HG03378 (cell line): ENCODE measurements around the gene LTBP1.

Experiments used
- ATAC-seq: cut with Tn5 transposase; IDR thresholded peaks from one replicate; pipeline ENCODE4 v1.9.1; 2021; ENCODE audit warnings: mild to moderate bottlenecking, moderate library complexity; ENCODE audit not compliant: unreplicated experiment

Gene LTBP1

DNA sequence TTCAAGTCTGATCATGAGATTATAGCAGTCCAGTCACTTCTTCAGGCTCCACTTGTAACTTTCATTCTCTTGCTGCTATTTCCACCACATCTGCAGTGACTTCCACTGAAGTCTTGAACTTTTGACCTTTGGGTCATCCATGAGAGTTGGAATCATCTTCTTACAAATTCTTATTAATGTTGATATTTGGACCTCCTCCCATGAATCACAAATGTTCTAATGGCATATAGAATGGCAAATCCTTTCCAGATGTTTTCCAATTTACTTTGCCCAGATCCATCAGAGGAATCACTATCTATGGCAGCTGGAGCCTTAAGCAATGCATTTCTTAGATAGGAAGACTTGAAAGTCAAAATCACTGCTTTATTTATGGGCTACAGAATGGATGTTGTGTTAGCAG lies 159.4 kb downstream of the LTBP1 start:
- no peak for ATAC-seq

DNA sequence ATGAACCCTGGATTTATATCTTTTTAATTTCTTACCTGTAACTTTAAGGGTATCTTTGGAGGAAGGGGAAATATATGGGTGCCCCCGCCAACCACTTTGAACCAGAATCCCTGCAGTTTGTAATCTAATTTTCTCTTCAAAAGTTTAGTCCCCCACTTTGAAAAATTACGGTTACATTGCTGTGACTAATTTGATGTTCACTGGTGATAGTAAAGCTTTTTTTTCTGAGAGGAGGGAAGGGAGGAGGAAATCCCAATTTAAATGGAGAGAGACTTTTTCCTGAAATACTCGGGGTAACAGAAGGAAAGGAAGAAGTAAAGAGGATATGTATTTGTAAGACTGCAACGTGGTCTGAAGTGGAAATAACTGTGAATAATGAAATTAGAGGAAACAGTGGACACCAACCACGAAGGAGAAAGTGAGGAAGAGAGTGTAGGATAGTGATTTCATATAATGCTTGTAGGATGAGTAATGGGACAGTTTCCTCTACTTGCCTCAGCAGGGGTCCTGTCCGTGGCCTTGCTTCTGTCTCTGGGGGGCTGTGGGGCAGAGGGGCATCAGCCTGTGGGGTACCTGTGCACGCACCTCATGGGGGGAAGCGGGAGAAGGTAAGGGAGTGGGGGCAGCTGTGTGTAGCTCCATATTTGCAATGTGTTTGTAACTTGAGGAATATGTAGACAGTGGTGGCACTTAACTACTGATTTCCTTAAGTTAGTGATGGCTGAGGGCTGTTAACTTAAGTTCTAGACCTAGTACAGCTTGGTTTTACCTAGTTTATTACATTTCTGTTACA lies 161.1 kb downstream of the LTBP1 start:
- ATAC-seq = no peak

DNA sequence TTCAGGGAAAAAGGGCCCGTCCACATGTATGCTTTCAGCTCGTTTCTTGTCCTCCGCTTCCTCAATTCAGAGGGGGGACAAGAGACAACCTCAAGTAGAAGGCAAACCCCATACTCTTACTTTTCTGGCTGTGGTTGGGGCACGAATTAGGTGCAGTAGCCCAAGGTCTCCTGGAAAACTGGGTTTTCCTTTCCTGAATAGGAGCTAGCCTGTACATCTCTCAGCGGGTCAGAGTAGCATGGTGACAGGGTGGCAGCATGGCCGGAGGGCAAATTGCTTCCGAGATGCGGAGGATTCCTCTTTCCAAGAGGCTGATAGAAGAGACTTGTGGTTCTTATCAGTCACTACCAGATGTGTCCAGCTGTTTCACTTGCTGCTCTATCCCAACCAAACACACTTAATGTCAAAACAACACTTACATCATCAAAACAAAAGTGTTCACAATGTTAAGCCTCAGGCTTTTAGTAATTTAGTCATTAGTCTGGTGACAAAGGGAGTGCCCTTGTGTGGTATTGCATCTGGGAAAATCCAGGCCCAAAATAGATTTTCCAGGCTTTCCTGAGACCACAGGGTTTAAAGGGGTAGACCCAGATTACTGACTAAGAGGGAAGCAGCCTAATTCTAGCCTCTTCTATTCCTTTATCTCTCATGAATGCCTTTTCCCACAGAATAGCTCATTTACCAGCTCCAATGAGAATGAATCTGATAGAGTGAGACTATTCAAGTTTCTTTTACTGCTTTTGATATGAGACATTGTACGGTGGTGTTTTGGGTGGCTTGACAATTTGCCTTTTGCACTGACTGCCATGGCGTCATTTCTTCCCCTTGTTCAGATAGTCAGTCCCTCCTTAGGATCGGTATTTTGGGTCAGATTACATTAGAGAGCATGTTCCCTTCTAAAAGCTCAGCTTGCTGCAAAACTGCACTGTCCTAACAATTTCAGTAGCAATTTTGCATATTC lies 162.0 kb downstream of the LTBP1 start:
- no peak for ATAC-seq

DNA sequence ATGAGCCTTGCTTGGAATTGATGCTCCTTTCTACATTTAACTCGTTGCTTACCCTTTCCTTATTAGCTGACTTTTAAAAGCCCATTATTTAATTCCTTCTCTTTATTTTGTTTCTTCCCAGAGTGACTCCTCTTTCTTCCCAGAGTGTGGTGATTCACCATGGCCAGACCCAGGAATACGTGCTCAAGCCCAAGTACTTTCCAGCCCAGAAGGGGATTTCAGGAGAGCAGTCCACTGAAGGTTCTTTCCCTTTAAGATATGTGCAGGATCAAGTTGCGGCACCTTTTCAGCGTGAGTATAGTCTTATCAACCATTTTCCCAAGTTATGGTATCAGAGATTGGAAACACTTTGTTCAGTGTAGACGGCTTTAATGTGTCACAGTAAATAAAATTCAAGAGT lies 163.7 kb downstream of the LTBP1 start:
- no peak for ATAC-seq

DNA sequence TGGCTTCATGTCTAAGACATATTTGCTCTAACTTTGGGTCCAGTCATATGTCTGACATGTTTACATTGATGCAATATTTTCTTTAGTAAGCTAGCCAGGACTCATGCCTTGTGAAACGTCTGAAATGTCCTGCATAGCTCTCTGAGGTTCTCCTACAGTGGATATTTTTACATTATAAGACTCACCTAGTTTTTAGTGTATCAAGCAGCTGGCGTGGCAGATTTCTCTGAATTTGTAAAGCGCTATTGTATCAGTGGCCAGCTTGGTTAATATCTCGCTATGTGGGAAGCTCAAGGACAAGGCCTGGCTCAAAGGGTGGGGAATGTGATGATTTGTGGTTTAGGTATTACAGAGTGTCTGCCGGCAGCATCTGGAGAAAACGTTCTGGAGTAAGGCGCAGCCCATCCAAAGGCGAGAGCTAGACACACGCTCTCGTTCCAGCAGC lies 164.3 kb downstream of the LTBP1 start:
- no peak for ATAC-seq

DNA sequence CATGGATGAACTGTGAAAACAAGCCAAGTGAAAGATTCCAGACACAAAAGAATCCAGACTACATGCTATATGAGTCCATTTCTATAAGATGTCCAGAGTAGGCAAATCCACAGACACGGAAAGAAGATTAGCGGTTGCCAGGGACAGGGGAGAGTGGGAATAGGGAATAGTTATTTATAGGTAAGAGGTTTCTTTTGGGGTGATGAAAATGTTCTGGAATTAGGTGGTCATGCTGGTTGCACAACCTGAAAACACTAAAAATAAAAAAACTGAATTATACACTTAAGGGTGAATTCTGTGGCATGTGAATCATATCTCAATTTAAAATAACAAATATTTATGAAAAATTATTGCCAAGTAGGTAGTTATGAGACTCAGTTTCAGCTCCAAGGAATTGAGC lies 168.4 kb downstream of the LTBP1 start:
- ATAC-seq = no peak

DNA sequence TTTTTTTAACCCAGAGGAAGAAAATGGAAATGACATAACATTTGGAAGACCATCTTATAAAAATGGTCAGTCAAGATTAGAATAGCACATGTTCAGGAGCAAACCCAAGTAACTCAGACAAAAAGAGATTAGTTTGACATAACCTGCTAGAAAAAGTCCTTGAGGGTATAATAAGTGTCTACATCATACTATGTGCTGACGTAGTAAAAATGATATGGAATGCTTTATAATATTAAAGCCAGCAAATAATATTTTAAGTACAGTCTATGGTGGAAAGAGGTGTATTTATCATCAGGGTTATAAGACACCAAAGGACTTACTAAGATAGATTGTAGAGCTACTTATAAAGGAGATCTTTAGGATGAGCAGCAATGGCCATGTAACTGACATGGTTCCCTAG lies 169.0 kb downstream of the LTBP1 start:
- ATAC-seq = no peak

DNA sequence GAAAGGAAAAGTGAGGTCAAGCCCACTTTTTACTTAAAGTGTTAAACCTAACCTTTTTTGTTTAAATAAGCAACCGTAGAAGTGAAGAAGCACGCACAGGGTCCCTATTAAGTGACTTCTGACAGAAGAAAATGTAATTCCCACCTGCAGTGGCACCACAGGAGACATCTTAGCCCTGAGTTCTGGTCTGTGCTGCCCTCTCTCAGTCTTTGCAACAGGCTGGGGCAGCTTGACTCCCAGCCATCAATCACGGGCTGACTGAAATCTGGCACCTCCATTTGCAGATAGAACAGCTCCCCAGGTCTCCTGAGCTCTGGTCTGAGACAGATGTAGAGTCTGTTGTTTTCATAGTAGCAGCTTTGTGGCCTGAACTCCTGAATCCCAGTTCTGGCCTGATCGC lies 170.0 kb downstream of the LTBP1 start:
- no peak for ATAC-seq

DNA sequence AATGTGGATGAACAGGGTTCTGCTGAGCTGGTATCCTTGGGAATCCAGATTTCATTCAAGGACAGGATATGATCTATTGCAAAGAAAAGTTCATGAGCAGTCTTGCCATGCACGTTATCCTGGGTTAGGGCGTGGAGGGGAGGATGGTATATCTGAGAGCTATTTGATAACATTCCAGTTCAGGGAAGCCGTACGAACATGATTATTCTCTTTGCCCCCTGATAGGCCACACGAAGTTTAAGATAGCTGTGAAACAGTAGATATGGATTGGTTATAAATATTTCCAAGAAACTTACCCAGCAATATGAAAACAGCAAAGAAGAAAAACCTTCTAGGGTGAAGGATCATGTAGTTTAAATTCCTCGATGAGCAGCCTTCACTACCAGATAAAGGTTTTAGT lies 171.9 kb downstream of the LTBP1 start:
- ATAC-seq = no peak

DNA sequence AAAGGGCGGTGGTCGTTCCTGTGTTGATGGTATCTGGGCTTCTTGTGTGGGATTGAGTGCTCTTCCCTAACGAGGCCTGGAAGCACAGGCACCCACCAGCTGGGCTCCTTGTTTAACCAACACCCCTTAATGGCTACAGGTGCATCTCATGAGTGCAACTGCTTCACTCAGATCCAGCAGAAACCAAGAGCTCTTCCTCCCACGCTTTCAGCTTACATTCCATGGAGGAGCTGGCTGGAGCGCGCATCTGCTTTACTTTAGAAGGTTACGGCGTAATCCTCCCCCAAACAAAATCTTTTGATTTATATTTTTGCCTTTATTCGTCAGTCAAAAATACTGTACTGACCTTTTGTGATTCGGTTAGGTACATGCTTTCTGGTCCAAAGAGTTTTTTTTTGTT lies 174.7 kb downstream of the LTBP1 start:
- no peak for ATAC-seq

DNA sequence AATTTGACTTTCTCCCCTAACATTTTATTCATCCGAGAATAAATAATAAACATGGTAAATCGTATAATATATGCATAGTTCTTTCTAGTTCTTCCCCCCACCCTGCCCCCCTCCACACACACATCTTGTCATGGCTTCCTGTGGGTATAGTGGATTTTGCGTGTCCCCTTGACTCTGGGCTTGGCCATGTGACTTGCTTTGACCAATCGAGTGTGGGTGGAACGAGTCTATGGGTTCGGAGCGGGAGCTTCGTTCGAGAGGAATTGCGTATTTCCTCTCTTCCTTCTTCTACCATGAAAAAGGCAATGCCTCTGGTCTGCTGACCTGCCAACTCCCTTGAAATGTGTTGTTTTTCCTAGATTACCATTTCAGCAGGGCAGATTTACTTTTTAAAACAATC lies 175.2 kb downstream of the LTBP1 start:
- ATAC-seq = no peak

DNA sequence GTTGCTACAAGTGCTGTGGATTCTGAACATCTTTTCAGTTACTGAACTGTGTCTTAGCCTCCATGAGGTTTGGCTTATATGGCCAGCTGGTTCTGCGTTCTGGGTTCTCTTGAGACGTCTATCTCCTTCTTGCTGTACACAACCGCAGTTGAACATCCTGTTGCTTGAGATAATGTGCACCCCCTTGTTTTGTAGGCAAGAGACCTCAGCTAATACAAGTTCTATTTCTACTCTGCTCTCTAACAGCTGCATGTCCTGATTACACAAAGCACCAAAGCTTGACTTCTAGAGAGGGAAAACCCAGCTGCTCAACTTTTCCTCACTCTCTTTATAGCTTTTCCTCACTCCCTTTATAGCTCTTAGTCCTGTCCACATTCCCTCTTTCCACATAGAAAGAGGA lies 176.0 kb downstream of the LTBP1 start:
- ATAC-seq = no peak

DNA sequence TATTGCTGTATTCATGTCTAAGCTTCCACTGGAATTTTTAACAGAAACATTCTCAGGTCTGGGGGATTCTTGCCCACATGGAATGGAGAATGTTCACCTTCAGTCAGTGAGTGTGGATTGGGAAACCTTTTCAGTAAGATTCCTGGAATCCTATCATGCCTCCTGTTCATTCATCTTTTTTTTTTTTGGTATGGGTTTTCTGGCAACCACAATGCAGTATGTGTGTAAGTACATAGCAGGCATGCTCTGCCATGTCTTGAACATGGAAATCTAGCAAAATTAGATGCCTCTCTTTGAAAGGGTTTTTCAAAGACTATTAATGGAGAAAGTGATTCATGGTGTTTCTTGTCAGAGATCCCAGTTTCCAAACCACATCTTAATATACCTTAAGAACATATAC lies 176.5 kb downstream of the LTBP1 start:
- ATAC-seq = no peak

DNA sequence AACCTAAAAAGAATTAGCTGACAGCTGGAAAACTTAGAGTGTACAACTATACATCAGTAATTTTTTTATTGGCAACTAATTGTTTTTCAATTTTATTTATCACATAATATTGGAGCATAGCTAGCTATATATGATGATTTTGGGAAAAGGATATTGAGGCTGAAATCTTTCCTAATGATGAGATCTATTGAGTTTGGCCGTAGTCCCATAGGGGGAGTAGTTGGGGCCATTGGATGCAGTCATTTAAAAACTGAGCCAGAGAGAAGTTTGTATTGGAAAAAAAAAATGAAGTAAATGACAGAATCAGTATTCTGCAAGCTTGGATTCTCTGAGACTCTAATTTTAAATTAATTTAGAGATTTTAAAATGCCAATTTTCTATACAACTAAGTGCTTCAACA lies 179.8 kb downstream of the LTBP1 start:
- no peak for ATAC-seq

DNA sequence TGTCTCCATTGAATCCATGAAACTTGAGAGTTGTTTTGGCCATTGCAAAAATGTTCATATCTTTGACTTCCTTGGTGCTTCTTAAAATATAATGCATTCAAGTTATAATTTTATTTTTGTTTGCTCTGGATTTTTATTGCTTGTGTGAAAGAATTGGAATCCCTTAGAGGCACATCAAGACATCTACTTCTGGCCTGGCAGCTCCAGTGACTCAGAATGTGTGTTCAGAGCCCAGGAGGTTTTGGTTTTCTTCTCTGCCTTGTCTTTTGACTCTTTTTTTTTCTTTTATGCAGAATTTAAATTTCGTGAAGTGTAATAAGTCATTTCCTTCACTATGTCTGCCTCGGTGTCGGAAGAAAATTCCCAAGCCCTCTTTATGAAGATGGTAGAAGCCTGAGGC lies 180.2 kb downstream of the LTBP1 start:
- ATAC-seq = no peak

DNA sequence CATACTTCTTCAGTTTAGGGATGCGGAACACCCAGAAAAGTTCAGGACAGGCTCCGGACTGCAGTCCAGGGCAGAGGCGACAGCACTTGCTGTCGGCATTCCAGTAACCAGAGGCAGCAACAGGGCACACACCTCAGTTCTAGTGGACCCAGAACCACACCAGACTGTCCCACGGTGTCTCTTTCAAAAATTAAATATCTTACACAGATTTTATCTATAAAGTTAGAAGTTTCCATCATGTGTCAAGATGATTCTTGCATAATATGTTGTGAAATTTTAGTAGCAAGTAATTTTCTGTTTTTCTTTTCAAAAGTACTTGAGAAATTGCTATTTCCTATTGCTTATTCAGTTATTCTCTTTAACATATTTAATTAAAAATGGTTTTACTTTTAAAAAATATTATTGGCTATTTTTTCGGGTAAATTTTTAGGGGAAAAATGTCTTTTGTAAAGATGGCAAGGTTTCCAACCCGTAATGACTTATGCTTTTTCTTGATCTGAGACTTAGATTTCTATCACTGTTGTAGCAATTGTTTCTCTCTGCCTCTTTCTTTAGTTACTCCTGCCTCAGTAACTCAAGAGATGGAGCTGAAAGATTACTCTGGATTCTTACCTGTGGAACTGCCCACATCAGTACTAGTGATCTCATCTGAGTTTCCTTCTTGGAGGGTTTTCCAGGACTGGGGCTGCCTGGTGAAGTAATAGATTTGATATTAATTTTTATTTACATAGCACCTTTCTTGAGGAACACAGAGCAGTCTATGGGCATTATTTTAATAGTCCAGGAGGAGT lies 182.7 kb downstream of the LTBP1 start:
- ATAC-seq = no peak

DNA sequence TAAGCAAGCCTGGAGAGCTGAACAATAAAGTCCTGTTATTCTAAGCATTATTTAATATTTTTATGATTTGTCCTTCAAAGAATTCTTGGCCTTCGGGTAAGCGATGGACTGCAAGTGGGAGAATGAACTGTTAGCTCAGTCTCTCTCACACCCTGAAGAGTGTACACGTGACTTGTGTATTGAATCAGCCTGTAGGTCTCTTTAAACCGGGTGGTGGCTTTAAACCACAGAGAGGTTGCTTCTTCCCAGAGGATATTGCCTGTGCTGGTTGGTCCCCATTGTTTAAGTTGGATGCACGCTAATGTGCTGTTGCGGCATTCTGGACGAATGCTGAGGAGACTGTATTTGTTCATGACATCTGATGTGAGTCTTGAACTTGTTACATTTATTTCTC lies 183.3 kb downstream of the LTBP1 start:
- no peak for ATAC-seq

DNA sequence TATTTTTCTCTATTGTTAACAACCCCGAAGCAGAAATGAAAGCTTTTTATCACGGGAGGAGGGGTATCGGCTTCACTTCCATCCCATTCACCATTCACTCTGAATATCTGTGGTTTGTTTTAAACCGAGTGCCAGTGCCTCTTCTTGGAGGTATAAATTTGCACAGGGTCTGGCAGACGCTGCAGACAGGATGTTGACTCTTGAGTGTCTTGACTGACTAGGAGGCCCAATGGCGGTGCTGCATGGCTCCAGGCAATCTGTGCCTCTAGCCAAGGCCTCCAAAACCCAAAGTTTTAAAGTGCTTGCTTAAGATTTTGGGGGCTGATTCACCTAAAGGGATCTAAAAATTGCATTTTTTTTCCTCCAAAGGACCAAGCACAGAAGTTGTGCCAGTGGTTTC lies 183.8 kb downstream of the LTBP1 start:
- ATAC-seq = no peak

DNA sequence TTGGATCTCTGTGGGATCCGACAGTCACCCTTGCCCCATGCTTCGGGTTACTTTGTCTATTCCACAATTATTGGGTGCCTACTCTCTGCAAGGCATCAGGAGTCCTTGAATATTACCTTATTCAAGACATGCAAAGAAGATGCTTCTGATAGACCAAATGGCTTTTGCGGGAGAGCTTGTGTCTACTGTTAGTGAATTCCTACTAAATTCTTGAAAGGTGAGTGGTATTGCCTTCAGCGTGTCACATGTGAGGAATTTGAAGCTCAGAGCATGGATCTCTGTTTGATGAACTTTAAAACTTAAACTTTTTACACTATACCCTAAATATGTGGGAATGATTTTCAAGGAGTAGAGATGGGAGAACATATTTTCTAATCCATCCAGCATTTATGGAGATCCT lies 184.4 kb downstream of the LTBP1 start:
- no peak for ATAC-seq

DNA sequence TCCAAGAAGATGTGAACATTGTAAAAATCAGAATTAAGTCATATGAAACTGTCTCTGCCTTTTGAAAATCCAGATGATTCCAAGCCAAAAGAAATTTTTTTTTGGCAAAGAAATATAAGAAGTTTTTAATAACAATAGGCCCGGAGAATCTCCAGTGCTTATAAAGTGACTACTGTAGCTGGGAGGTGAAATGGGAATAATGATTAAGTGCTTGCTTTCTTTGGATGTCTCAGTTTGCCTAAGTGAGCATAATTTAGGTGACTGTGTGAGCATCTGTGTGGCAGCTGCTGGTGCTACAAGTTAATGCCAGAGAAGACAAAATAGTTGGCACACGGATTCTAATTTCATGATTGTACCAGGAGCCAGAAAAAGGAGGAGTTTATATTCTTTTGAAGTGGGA lies 185.0 kb downstream of the LTBP1 start:
- ATAC-seq = no peak

DNA sequence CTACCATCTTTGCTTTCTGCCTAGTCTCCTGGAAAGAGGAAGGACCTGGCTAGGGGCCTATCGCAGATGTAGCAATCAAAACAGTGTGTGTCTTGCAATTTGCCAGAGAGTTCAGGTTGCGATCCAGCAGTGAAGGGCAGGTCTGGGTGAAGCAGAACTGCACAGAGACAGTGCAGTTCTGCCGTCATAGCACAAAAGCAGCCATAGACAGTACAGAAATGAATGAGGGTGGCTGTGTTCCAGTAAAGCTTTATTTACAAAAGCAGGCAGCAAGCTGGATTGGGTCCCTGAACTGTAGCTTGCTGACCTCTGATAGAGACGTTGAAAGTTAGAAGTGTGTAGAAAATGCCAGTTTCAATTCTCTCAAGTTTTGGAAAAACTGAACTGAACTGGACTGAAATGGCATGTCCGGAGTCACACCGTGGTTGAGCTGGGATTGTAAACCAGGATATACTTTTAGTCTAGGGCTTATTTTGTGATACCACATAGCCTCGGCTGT lies 186.8 kb downstream of the LTBP1 start:
- no peak for ATAC-seq
